ENCODE results near the gene EZH1. TPM values are rescaled to one million over a fixed set of nuclear protein-coding genes. Genes with fewer than 3 reads are reported as not detected.

The EZH1 gene
- total RNA-seq, 4 donors from 2014 or later, result 31.5 to 89.5 (median 44.5) TPM

- H3K27me3 ChIP-seq, result no peaks in the 10 kb centered on the region
- no peak for DNase-seq
- peaks cover 0 to 4% of the 10 kb centered on the region in 2 donors for H3K4me1 ChIP-seq
- H3K27ac ChIP-seq, result no peak overlapping the region
- intact Hi-C loops (cut with DNase I; ENCODE audit: low total_unique reads), result no loop called here
- no peak overlapping the region for H3K4me3 ChIP-seq
- no peaks in the 10 kb centered on the region for H3K36me3 ChIP-seq
- TF ChIP-seq POLR2A (IDR thresholded peaks at IDR 0.05), result no peak
- TF ChIP-seq CTCF (IDR thresholded peaks at IDR 0.05), result no peak
- H3K9me3 ChIP-seq, result no peaks in the 10 kb centered on the region
These were observed 4.1 kb downstream of the EZH1 start for GRCh38 chr17:42740699-42741098.

- intact Hi-C loops (cut with DNase I; ENCODE audit: low total_unique reads), result no loop called here
- Histone ChIP-seq H3K27ac (no peak overlapping the region), H3K4me3 (no peak overlapping the region), H3K4me1 (no peaks in the 10 kb centered on the region), H3K36me3 (no peaks in the 10 kb centered on the region), H3K9me3 (no peaks in the 10 kb centered on the region), H3K27me3 (no peaks in the 10 kb centered on the region)
- no peak for DNase-seq
- TF ChIP-seq CTCF (IDR thresholded peaks at IDR 0.05) (no peak), POLR2A (IDR thresholded peaks at IDR 0.05) (no peak)
These were observed 19.7 kb downstream of the EZH1 start for GRCh38 chr17:42725143-42725542.

- no peak for DNase-seq
- no peaks in the 10 kb centered on the region for H3K27me3 ChIP-seq
- TF ChIP-seq CTCF (IDR thresholded peaks at IDR 0.05), result no peak
- H3K36me3 ChIP-seq, result no peaks in the 10 kb centered on the region
- H3K27ac ChIP-seq, result no peak overlapping the region
- no peaks in the 10 kb centered on the region for H3K4me1 ChIP-seq
- intact Hi-C loops (cut with DNase I; ENCODE audit: low total_unique reads), result no loop called here
- no peaks in the 10 kb centered on the region for H3K9me3 ChIP-seq
- H3K4me3 ChIP-seq, result no peak overlapping the region
These were observed 21.2 kb downstream of the EZH1 start for GRCh38 chr17:42723636-42724035.

GRCh38 chr17:42720996-42721583 lies 23.8 kb downstream of the EZH1 start:
- DNase-seq, result no peak
- no peak overlapping the region for H3K27ac ChIP-seq
- intact Hi-C loops (cut with DNase I; ENCODE audit: low total_unique reads), result no loop called here

GRCh38 chr17:42709561-42709960 lies 35.3 kb downstream of the EZH1 start:
- intact Hi-C loops (cut with DNase I; ENCODE audit: low total_unique reads), result no loop called here
- DNase-seq, result no peak
- H3K27ac ChIP-seq, result no peak overlapping the region
- no peaks in the 10 kb centered on the region for H3K9me3 ChIP-seq
- H3K4me3 ChIP-seq, result no peak overlapping the region
- no peaks in the 10 kb centered on the region for H3K27me3 ChIP-seq
- no peaks in the 10 kb centered on the region for H3K4me1 ChIP-seq
- H3K36me3 ChIP-seq, result no peaks in the 10 kb centered on the region
- TF ChIP-seq CTCF (IDR thresholded peaks at IDR 0.05), result no peak
- TF ChIP-seq POLR2A (IDR thresholded peaks at IDR 0.05), result no peak

More at GRCh38 chr17:42720996-42721583, 23.8 kb downstream of the EZH1 start:
- Histone ChIP-seq H3K4me3 (no peak overlapping the region), H3K4me1 (no peaks in the 10 kb centered on the region), H3K27me3 (no peaks in the 10 kb centered on the region), H3K36me3 (no peaks in the 10 kb centered on the region), H3K9me3 (no peaks in the 10 kb centered on the region)
- no peak for TF ChIP-seq POLR2A (IDR thresholded peaks at IDR 0.05)
- TF ChIP-seq CTCF (IDR thresholded peaks at IDR 0.05), result peak; percentile 61 to 87 (median 73)

All from uterus (tissue), 4 donors.